ENCODE data around the gene SORL1. TPM values are rescaled to one million over a fixed set of nuclear protein-coding genes. Genes with fewer than 3 reads are reported as not detected.

The SORL1 gene
- total and polyA plus RNA-seq, 2 of the 13 experiments (the other 11 are each of a cell fraction or from before 2014, with no cell fraction given), result 21.3 to 148 TPM

DNA sequence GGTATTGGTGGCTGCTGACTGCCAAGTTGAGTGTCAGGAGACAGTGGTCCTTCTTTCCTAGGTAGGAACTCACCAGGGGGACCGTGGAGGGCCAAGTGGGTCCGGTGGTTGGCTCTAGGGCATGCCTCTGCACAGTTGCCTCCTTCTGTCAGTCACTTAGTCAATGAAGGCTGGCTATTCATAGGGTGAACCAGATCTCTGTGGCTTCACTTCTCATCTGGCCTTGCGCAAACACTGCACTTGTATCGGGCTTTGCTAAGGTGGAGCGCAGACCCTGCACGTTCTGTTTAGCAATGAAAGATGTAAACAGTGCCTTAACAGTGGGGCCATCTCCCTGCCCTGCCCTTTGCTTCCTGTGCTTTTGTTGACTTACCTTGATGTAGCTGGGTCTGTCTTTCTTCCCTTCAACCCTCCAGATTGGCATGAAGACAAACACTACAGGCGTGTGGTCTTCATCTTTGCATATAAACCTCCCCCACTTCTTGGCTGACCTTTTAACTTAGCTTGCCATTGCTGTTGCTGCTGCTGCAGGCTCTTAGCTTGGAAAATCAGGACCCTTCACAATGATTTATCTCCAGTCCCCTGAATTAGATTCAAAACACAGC is 7.4 kb downstream of the SORL1 start (continued):
- no peak for TF ChIP-seq SYNCRIP (IDR thresholded peaks at IDR 0.05; ENCODE audit: insufficient read depth, low read depth, low read length)
- TF ChIP-seq NR2F1 (CRISPR knock-in tag; IDR thresholded peaks at IDR 0.05), result peak; percentile 83 to 92
- TF ChIP-seq TSC22D2 (CRISPR knock-in tag; IDR thresholded peaks at IDR 0.05; ENCODE audit: borderline replicate concordance), result peak; percentile 94; the same call in 1 of the 2 replicates
- peak; percentile 98 for TF ChIP-seq RARA (CRISPR knock-in tag; IDR thresholded peaks at IDR 0.05)
- TF ChIP-seq, protein P1, sequence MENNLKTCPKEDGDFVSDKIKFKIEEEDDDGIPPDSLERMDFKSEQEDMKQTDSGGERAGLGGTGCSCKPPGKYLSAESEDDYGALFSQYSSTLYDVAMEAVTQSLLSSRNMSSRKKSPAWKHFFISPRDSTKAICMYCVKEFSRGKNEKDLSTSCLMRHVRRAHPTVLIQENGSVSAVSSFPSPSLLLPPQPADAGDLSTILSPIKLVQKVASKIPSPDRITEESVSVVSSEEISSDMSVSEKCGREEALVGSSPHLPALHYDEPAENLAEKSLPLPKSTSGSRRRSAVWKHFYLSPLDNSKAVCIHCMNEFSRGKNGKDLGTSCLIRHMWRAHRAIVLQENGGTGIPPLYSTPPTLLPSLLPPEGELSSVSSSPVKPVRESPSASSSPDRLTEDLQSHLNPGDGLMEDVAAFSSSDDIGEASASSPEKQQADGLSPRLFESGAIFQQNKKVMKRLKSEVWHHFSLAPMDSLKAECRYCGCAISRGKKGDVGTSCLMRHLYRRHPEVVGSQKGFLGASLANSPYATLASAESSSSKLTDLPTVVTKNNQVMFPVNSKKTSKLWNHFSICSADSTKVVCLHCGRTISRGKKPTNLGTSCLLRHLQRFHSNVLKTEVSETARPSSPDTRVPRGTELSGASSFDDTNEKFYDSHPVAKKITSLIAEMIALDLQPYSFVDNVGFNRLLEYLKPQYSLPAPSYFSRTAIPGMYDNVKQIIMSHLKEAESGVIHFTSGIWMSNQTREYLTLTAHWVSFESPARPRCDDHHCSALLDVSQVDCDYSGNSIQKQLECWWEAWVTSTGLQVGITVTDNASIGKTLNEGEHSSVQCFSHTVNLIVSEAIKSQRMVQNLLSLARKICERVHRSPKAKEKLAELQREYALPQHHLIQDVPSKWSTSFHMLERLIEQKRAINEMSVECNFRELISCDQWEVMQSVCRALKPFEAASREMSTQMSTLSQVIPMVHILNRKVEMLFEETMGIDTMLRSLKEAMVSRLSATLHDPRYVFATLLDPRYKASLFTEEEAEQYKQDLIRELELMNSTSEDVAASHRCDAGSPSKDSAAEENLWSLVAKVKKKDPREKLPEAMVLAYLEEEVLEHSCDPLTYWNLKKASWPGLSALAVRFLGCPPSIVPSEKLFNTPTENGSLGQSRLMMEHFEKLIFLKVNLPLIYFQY (CRISPR knock-in tag; IDR thresholded peaks at IDR 0.05; ENCODE audit: borderline replicate concordance), result peak; percentile 91
- TF ChIP-seq ZNF788 (CRISPR knock-in tag; IDR thresholded peaks at IDR 0.05; ENCODE audit: borderline replicate concordance), result peak; percentile 95; the same call in 1 of the 2 replicates
- peak; percentile 81; the same call in 1 of the 2 replicates for TF ChIP-seq STAT6 (CRISPR knock-in tag; IDR thresholded peaks at IDR 0.05; ENCODE audit: borderline replicate concordance)
- TF ChIP-seq NAIF1 (CRISPR knock-in tag; IDR thresholded peaks at IDR 0.05; ENCODE audit: borderline replicate concordance), result peak; percentile 74; the same call in 1 of the 2 replicates
- TF ChIP-seq ELF1 (CRISPR knock-in tag; IDR thresholded peaks at IDR 0.05), result peak; percentile 76
- TF ChIP-seq CHD4 (IDR thresholded peaks at IDR 0.05; ENCODE audit: borderline replicate concordance, low read length), result no peak
- no peak for TF ChIP-seq PRPF4 (IDR thresholded peaks at IDR 0.05; ENCODE audit: low read depth, low read length, poor library complexity, severe bottlenecking)
- no peak for TF ChIP-seq ZNF589 (CRISPR knock-in tag; conservative IDR thresholded peaks at IDR 0.05)
- peak; percentile 93 for TF ChIP-seq ZMYM4 (CRISPR knock-in tag; IDR thresholded peaks at IDR 0.05)
- TF ChIP-seq TCF7 (IDR thresholded peaks at IDR 0.05; ENCODE audit: low read depth), result peak; percentile 95
- no peak for TF ChIP-seq FOSL1 (CRISPR knock-in tag; IDR thresholded peaks at IDR 0.05; ENCODE audit: borderline replicate concordance)
- peak; percentile 95 for TF ChIP-seq ZNF792 (CRISPR knock-in tag; IDR thresholded peaks at IDR 0.05)
- TF ChIP-seq ZNF660 (CRISPR knock-in tag; IDR thresholded peaks at IDR 0.05; ENCODE audit: borderline replicate concordance, low read depth), result no peak
- TF ChIP-seq ZNF326 (CRISPR knock-in tag; IDR thresholded peaks at IDR 0.05; ENCODE audit: borderline replicate concordance), result no peak
- TF ChIP-seq, protein P2, sequence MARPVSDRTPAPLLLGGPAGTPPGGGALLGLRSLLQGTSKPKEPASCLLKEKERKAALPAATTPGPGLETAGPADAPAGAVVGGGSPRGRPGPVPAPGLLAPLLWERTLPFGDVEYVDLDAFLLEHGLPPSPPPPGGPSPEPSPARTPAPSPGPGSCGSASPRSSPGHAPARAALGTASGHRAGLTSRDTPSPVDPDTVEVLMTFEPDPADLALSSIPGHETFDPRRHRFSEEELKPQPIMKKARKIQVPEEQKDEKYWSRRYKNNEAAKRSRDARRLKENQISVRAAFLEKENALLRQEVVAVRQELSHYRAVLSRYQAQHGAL (CRISPR knock-in tag; IDR thresholded peaks at IDR 0.05; ENCODE audit: not compliant biosample characterization), result no peak
- TF ChIP-seq, protein P3, sequence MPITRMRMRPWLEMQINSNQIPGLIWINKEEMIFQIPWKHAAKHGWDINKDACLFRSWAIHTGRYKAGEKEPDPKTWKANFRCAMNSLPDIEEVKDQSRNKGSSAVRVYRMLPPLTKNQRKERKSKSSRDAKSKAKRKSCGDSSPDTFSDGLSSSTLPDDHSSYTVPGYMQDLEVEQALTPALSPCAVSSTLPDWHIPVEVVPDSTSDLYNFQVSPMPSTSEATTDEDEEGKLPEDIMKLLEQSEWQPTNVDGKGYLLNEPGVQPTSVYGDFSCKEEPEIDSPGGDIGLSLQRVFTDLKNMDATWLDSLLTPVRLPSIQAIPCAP (CRISPR knock-in tag; IDR thresholded peaks at IDR 0.05; ENCODE audit: low read depth), result no peak
- TF ChIP-seq HIVEP1 (CRISPR knock-in tag; IDR thresholded peaks at IDR 0.05), result peak; percentile 38; the same call in 1 of the 2 replicates

Measured in HepG2 (cell line).